HEK293T (cell line): Measurements from ENCODE around the gene SLC13A4.

Experiments used
- CTCF ChIA-PET: fragments of 350-600 bp; formaldehyde crosslinking; extraction: SDS; loops from one replicate; lab custom pipeline; 2021; ENCODE audit warnings: antibody characterized with exemption, inconsistent platforms; lab: Yijun Ruan, JAX
- POLR2A ChIA-PET: fragments of 350-600 bp; formaldehyde crosslinking; extraction: SDS; loops from one replicate; lab custom pipeline; 2020; ENCODE audit warnings: antibody characterized with exemption, inconsistent platforms; lab: Yijun Ruan, JAX
- DNase-seq: peaks from one replicate; pipeline ENCODE4 v3.0.0; 2012; ENCODE audit warnings: mixed read lengths; ENCODE audit errors: extremely low spot score
- ARNT ChIP-seq: fragments of 450-650 bp; IDR thresholded peaks from 2 replicates; pipeline ENCODE4 v1.6.1; 2017; ENCODE audit warnings: mild to moderate bottlenecking
- BHLHE40 ChIP-seq: fragments of 450-650 bp; IDR thresholded peaks from 2 replicates; pipeline ENCODE4 v1.6.1; 2016; ENCODE audit warnings: mild to moderate bottlenecking, moderate library complexity, borderline replicate concordance
- CTBP1 ChIP-seq: fragments of 450-650 bp; IDR thresholded peaks from 2 replicates; pipeline ENCODE4 v1.6.1; 2016; ENCODE audit warnings: borderline replicate concordance
- ELF4 ChIP-seq: fragments of 450-650 bp; IDR thresholded peaks from 2 replicates; pipeline ENCODE4 v1.6.1; 2017; ENCODE audit warnings: antibody characterized with exemption
- FOXA1 ChIP-seq: fragments of 450-650 bp; IDR thresholded peaks from 2 replicates; pipeline ENCODE4 v1.6.1; 2016; ENCODE audit warnings: mild to moderate bottlenecking
- FOXK2 ChIP-seq: fragments of 450-650 bp; IDR thresholded peaks from 2 replicates; pipeline ENCODE4 v1.6.1; 2016; ENCODE audit warnings: mild to moderate bottlenecking
- FOXM1 ChIP-seq: fragments of 450-650 bp; IDR thresholded peaks from 2 replicates; pipeline ENCODE4 v1.6.1; 2017; ENCODE audit warnings: mild to moderate bottlenecking, borderline replicate concordance
- HDGF ChIP-seq: fragments of 450-650 bp; IDR thresholded peaks from 2 replicates; pipeline ENCODE4 v1.6.1; 2017; ENCODE audit warnings: antibody characterized with exemption, borderline replicate concordance
- L3MBTL2 ChIP-seq: fragments of 450-650 bp; conservative IDR thresholded peaks from 2 replicates; pipeline ENCODE4 v1.6.1; 2016; ENCODE audit warnings: mild to moderate bottlenecking
- LEF1 ChIP-seq: fragments of 450-650 bp; IDR thresholded peaks from 2 replicates; pipeline ENCODE4 v1.6.1; 2017; ENCODE audit warnings: mild to moderate bottlenecking, borderline replicate concordance
- NFRKB ChIP-seq: fragments of 450-650 bp; IDR thresholded peaks from 2 replicates; pipeline ENCODE4 v1.6.1; 2016; ENCODE audit warnings: mild to moderate bottlenecking, moderate library complexity
- PKNOX1 ChIP-seq: fragments of 450-650 bp; IDR thresholded peaks from 2 replicates; pipeline ENCODE4 v1.6.1; 2016
- SP1 ChIP-seq: fragments of 450-650 bp; IDR thresholded peaks from 2 replicates; pipeline ENCODE4 v1.6.1; 2017
- SUZ12 ChIP-seq: fragments of 450-650 bp; IDR thresholded peaks from 2 replicates; pipeline ENCODE4 v1.6.1; 2016; ENCODE audit warnings: mild to moderate bottlenecking
- TARDBP ChIP-seq: fragments of 450-650 bp; IDR thresholded peaks from 2 replicates; pipeline ENCODE4 v1.6.1; 2016
- ZNF384 ChIP-seq: fragments of 450-650 bp; IDR thresholded peaks from 2 replicates; pipeline ENCODE4 v1.6.1; 2016

Gene SLC13A4

DNA sequence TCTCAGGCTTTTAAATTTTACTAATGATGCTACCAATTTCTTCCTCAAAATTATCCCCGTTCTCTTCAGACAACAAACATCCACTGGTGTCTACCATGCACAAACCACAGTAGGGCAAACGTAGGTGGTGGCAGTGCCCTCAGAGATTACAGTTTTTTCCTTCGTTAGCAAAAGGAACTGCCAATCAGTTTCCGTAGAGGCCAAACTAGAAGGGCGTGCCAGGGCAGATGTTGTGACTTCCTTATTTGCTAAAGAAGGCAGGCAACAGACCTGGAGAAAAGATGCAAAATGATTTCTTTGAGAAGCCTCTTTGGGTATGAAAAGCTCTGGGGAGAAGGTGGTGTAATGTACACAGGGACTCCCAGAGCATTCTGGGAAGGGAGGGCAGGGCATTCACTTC, 28.2 kb upstream of the SLC13A4 start:
- no peak for DNase-seq
- no peak for TF ChIP-seq FOXA1
- no peak for TF ChIP-seq FOXK2
- TF ChIP-seq NFRKB: no peak
- TF ChIP-seq ZNF384: no peak
- no peak for TF ChIP-seq TARDBP
- ChIA-PET POLR2A (no interaction called here), CTCF (no interaction called here)

GRCh38 chr7:135755351-135755753, 27.4 kb upstream of the SLC13A4 start:
- POLR2A ChIA-PET: no interaction called here
- TF ChIP-seq BHLHE40 (no peak), ZNF384 (no peak), TARDBP (no peak), SUZ12 (no peak), LEF1 (no peak), HDGF (no peak), PKNOX1 (no peak), FOXK2 (no peak), ARNT (no peak), CTBP1 (no peak), NFRKB (no peak), FOXA1 (no peak), ELF4 (no peak), L3MBTL2 (no peak), FOXM1 (no peak)
- CTCF ChIA-PET: no interaction called here
- DNase-seq: no peak

DNA sequence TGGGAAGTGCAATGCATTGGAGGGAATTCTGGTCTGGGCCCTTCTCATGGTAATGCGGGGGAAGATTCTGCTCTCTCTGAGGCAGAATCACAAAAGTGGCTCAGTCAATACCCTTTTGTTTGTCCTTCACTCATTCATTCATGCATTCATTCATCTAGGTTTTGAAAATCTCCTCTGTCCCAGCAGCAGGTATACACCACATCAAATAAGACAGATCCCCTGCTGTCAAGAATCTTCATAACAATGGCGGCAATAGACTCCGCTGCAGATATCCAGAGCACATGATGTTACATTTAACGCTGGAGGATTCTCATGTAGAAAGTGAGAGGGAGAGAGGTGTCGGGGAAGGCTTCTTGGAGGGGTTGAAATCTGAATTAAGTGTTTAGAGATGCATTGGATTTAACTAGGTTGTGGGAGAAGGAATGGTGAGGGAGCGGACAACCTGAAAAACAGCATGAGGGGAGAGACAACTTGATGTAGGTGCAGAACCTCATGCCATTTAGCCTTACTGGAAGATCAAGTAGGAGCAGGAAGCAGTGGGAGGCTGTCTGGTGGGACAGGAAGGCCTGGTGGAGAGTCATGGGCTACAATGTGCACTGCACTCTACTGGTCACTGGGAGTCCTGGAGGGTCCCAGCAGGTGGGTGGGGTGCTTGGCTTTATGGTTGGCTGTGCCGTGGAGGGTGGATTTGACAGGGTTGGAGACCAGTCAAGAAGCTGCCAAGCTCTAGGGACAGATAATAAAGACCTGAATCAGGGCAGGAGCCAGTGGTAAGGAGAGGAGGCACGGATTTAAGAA, 25.8 kb upstream of the SLC13A4 start:
- CTCF ChIA-PET: no interaction called here
- POLR2A ChIA-PET: no interaction called here
- no peak for DNase-seq

DNA sequence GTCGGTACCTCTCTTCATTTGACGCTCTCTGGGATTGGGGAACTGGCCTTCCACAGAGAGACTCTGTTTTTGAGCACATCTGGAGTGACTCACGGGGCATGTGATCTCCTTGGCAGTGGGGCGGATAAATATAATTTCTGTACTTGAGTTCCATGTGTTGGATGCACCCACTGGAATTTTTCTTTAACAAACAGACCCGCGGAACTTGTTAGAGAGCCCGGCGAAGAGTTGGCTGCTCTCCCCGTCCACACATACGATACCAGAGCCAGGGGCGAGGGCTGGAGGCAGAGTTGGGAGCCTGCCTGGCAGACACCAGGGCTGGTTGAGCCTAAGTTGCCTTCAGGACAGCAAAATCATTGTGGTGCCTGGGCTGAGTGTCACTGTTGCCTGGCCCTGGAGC, 20.8 kb upstream of the SLC13A4 start, which contains the start of gene FAM180A:
Gene FAM180A (minus strand): TSS at position 44 of the 400 bp plus-strand sequence. CDS start 233 bp downstream, outside the sequence.
- no peak for DNase-seq
- ChIA-PET CTCF (no interaction called here), POLR2A (no interaction called here)
- no peak for TF ChIP-seq FOXK2
- no peak for TF ChIP-seq HDGF
- TF ChIP-seq CTBP1: no peak
- no peak for TF ChIP-seq TARDBP
- no peak for TF ChIP-seq BHLHE40
- no peak for TF ChIP-seq SUZ12
- TF ChIP-seq SP1: no peak
- TF ChIP-seq ARNT: no peak
- TF ChIP-seq FOXM1: no peak
- no peak for TF ChIP-seq LEF1
- no peak for TF ChIP-seq L3MBTL2
- no peak for TF ChIP-seq ZNF384

More for the DNA sequence above, 25.8 kb upstream of the SLC13A4 start:
- TF ChIP-seq ELF4 (no peak), SUZ12 (no peak), CTBP1 (no peak)

- CTCF ChIA-PET: no interaction called here
- POLR2A ChIA-PET: no interaction called here
- TF ChIP-seq ELF4 (no peak), FOXM1 (no peak), BHLHE40 (no peak), FOXA1 (no peak), SUZ12 (no peak), ZNF384 (no peak), L3MBTL2 (no peak)
- DNase-seq: no peak
Observed at GRCh38 chr7:135747366-135747765, 19.4 kb upstream of the SLC13A4 start.

DNA sequence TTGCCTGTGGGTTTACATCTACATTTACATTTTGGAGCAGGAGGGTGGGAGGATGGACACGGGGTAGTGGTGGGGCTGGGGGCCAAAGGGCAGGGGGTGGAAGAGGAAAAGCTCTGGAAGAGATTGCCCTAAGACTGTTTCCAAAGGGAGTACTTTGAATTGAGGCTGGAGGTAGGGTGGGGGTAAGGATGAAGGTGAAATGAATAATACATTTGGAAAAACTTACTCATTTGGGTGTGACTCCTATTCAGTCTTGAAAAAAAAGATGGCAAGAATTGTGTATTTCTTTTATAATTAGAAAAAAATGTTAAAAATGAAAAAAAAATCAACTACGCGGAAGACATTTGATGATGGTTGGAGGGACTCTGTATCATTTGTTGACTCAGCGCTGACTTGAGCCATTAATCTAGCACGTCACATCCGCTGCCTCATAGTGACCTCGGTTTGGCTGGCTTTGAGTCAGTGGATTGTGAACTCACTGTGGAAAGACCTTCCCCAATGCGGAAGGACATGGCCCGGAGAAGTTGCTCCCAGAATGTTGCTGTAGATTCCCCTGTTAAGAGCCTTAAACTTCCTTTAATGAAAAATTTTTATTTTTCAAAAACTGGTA, 17.8 kb upstream of the SLC13A4 start:
- POLR2A ChIA-PET: no interaction called here
- TF ChIP-seq BHLHE40: no peak
- no peak for TF ChIP-seq FOXK2
- TF ChIP-seq ZNF384: no peak
- TF ChIP-seq L3MBTL2: no peak
- TF ChIP-seq LEF1: no peak
- no peak for DNase-seq
- CTCF ChIA-PET: no interaction called here

DNA sequence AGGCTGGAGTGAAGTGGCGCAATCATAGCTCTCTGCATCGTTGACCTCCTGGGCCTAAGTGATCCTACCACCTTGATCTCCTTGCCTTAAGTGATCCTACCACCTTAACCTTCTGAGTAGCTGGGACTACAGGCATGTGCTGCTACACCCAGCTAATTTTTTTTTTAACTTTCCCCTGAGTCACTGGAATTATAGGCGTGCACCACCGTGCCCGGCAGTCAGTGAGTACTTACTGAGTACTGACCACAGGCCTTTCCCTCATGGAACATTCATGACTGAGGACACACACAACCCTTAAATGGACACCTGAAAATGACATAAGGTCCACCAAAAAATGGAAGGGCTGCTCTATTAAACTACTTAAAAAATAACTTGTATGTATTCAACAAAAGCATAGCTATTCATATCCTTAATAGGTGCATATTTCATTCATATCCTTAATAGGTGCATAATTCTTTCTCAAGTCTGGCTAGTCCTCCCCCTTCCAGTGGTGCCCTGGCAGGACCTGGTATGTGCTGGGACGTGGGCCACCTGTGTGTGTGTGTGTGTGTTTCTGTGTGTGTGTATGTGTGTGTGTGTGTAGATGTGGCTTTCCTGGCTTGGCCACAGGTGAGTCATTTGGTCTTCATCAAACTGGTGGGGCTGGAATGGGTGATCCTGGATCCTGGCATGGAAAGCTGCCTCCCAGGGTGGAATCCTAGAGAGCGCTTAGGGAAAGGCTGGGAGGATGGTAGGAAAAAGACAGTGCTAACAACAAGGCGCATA, 17.1 kb upstream of the SLC13A4 start:
- DNase-seq: no peak
- ChIA-PET CTCF (interaction anchor here (1.4 kb wide), 1 partner anchor 34 kb away, joined by 3 read pairs; no protein-coding TSS in a partner anchor), POLR2A (interaction anchor here (1.7 kb wide), 1 partner anchor 17 kb away, joined by 8 read pairs; the partner anchor contains the start of gene SLC13A4)
- TF ChIP-seq HDGF: no peak
- no peak for TF ChIP-seq FOXA1
- TF ChIP-seq FOXK2: no peak
- TF ChIP-seq CTBP1: no peak
- TF ChIP-seq LEF1: no peak
- no peak for TF ChIP-seq TARDBP
- TF ChIP-seq ARNT: no peak
- TF ChIP-seq SP1: no peak
- TF ChIP-seq ZNF384: no peak
